ENCODE results near the gene TNFAIP3.

The TNFAIP3 gene

GRCh38 chr6:137894779-137895385, 27.8 kb downstream of the TNFAIP3 start:
- DNase-seq (ENCODE audit: insufficient read length, low spot score), result no peak
- FAIRE-seq, result no peak

GRCh38 chr6:137896647-137897046, 29.6 kb downstream of the TNFAIP3 start:
- no peak for DNase-seq (ENCODE audit: insufficient read length, low spot score)
- no peak for FAIRE-seq

GRCh38 chr6:137900815-137901214, 33.8 kb downstream of the TNFAIP3 start:
- no peak for FAIRE-seq
- DNase-seq (ENCODE audit: insufficient read length, low spot score), result no peak

DNA sequence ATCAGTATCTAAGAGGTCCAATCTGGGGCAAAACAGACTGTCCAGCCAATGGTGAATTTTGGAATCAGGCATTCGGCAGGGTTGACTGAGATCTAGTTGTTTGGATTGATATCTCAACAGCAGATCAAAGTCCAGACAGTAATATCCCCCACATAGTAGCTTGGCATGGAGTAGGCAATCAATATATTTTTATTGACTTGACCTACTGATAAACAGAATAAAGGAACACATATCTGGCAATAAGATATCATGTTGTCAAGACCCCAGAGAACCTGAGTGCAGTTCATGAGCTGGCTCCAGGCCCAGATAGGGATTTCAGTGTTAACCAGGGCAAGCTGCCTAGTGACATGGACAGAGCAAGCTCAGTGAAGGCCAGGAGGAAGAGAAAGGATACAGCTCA, 34.4 kb downstream of the TNFAIP3 start:
- no peak for DNase-seq (ENCODE audit: insufficient read length, low spot score)
- no peak for FAIRE-seq

DNA sequence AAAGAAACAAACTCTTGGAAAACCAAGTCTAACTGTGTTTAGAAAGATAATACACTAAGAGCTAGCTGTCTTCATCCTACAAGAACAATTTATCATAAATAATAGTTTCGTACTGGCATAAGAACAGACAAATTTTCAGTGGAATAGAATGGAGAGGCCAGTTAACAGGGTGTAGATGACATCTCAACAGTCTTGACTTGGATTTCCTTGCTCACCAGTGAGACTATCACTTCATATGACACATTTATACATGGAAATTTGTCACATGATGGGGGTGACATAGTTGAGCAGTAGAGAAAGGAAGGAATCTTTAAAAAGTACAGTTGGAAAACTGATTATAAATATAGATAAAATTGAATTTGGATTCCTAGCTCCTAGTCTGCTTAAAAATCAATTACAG, 35.6 kb downstream of the TNFAIP3 start:
- FAIRE-seq, result no peak
- DNase-seq (ENCODE audit: insufficient read length, low spot score), result no peak

DNA sequence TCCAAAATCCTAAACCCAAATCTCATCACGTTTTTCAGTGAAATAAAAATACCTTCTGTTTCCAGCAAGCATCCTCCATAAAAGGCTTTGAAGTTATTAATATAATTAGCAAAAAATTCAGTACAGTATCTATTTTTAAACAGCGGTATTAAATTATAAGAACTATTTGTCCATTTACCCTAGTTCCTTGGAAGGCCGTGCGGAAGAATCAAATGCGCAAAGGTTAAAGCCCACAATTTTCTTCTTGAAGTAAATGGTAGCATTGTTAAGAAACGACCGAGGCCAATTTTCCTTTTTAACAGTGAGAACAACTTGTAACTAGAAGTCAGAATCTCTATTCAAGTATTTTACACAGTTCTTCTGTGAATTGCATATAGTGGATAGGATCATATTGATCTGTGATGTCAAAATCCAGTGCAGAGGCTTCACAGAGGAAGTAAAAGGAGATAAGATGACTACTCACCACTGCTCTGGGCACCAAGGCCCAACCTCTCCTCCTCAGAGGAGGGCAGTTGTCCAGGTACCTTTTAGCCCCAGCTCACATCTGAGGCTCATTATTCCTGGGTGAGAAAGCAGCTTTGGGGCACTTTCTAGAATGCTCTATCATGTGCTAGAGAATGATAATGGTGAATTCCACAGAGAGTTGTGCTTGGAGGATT, 36.3 kb downstream of the TNFAIP3 start:
- DNase-seq (ENCODE audit: insufficient read length, low spot score), result no peak
- FAIRE-seq, result no peak

DNA sequence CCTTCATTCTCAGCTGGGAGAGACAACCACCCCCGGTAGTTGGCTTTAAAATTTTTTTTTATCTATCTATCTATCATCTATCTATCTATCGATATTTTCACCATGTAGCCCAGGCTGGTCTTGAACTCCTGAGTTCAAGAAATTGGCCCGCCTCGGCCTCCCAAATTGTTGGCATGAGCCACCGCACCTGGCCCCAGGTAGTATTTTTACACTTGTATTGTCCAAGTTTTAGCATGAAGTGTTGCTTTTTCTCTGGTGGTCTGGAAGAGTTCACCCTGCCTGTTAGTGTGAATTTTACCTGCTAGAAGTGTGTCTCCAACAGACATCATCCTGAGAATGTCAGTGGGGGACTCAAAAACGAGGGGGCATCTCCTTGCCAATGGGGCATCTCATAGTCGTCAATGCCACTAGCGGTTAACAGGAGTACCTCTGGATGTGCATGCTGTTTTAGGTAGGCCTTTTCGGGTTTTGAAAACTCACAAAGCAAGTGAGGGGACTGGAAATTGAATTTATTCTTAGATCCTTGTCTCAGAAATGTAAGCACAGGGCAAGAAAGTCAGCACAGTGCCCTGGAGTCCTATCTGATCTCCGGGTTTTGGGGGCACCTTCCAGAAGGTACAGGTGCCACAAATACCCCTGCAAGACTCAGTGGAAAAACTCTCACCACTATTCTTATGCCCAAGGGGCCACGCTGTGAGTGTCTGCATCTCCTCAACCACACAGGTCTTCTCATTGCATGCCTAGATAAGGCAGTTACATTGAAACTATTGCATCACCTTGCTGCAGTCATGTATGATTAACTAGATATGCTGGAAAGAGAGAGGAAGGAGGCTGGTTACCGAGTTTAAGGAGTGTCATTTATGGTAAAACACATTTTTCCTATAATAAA, 37.1 kb downstream of the TNFAIP3 start:
- FAIRE-seq (no peak), DNase-seq (ENCODE audit: insufficient read length, low spot score) (no peak)

- DNase-seq (ENCODE audit: insufficient read length, low spot score) (no peak), FAIRE-seq (no peak)
Measured at GRCh38 chr6:137904822-137905617, 38.0 kb downstream of the TNFAIP3 start.

- FAIRE-seq, result no peak
Measured at GRCh38 chr6:137906020-137906472, 39.0 kb downstream of the TNFAIP3 start.

DNA sequence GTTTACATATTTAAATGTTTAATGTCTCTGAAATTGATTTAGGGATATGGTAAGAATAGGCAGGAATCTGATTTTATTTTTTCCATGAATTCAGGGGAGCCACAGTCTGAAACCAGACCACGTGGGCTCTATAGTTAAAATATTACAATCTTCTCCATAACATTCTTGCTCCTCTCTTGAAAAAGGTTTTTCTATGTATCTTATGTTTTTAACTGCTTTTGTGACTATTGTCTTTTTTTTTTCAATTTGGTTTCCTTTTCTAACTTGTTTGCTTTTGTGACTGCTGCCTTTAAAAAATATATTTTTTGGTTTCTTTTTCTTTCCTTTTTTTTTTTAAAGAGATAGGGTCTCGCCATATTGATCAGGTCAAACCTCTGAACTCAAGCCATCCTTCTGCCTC, 40.1 kb downstream of the TNFAIP3 start:
- FAIRE-seq, result no peak

More at GRCh38 chr6:137906020-137906472, 39.0 kb downstream of the TNFAIP3 start:
- no peak for DNase-seq (ENCODE audit: insufficient read length, low spot score)

DNA sequence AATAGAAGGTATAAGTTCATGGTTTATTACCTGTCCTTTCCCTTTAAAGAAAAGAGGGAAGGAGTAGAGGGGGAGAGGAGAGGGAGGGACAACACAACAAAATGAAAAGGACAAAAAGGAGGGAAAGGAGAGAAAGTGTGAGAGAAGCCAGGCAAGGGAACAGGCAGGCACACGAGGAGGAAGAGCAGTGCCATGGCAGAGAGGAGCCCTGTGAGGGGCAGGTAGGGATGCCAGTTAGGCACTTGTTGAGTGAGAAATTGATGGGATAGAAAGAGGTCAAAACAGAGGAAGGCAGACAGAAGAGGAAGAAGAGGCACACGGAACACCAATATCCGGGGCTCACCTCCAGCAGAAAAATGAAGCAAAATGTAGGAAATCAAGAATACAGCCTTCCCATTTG, 42.5 kb downstream of the TNFAIP3 start:
- FAIRE-seq (no peak), DNase-seq (ENCODE audit: insufficient read length, low spot score) (no peak)

More for the DNA sequence above, 40.1 kb downstream of the TNFAIP3 start:
- DNase-seq (ENCODE audit: insufficient read length, low spot score), result no peak

- no peak for DNase-seq (ENCODE audit: insufficient read length, low spot score)
- FAIRE-seq, result no peak
Measured at GRCh38 chr6:137910424-137910834, 43.4 kb downstream of the TNFAIP3 start.

GRCh38 chr6:137910843-137911456, 43.9 kb downstream of the TNFAIP3 start:
- DNase-seq (ENCODE audit: insufficient read length, low spot score) (no peak), FAIRE-seq (no peak)

- no peak for FAIRE-seq
- no peak for DNase-seq (ENCODE audit: insufficient read length, low spot score)
Measured at GRCh38 chr6:137911675-137912191, 44.7 kb downstream of the TNFAIP3 start.

DNA sequence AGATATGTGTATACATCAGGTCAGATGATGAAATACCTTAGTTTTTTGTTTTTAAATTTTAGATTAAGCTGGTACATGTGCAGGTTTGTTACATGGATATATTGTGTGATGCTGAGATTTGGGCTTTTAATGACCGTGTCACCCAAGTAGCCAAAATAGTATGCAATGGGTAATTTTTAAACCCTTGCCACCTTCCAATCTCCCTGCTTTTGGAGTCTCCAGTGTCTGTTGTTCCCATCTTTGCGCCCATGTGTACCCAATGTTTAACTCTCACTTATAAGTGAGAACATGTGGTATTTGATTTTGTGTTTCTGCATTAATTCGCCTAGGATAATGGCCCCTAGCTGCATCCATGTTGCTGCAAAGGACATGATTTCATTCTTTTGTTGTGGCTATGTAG, 45.8 kb downstream of the TNFAIP3 start:
- FAIRE-seq, result no peak

GRCh38 chr6:137913434-137913833, 46.4 kb downstream of the TNFAIP3 start:
- FAIRE-seq (no peak), DNase-seq (ENCODE audit: insufficient read length, low spot score) (no peak)

More for the DNA sequence above, 45.8 kb downstream of the TNFAIP3 start:
- DNase-seq (ENCODE audit: insufficient read length, low spot score), result no peak

DNA sequence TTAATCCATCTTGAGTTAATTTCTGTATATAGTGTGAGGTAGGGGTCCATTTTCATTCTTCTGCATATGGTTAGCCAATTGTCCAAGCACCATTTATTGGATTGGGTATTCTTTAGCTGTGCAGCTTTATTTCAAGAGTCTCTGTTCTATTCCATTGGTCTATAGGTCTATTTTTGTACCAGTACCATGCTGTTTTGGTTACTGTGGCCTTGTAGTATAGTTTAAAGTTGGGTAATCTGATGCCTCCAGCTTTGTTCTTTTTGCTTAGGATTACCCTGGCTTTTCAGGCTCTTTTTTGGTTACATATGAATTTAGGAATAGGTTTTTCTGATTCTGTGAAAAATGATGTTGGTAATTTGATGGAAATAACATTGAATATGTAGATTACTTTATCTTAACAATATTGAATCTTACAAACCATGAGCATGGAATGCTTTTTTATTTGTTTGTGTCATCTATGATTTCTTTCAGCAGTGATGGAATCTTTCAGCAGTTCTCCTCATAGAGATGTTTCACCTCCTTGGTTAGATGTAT, 47.0 kb downstream of the TNFAIP3 start:
- DNase-seq (ENCODE audit: insufficient read length, low spot score), result no peak
- FAIRE-seq, result no peak

- FAIRE-seq (no peak), DNase-seq (ENCODE audit: insufficient read length, low spot score) (no peak)
Measured at GRCh38 chr6:137914530-137915193, 47.6 kb downstream of the TNFAIP3 start.

- DNase-seq (ENCODE audit: insufficient read length, low spot score), result no peak
- no peak for FAIRE-seq
Measured at GRCh38 chr6:137915790-137916189, 48.7 kb downstream of the TNFAIP3 start.
